GM18499 (cell line): ENCODE measurements around the gene MAP3K5.
A peak's percentile ranks its signal among the peaks of the same experiment; 100 is the strongest.
"Not testable (repeated sequence)": the region's sequence is repeated elsewhere in the genome, so short reads cannot be mapped to it uniquely, and the experiment has no call there.

Source experiments
- ATAC-seq: cut with Tn5 transposase; IDR thresholded peaks from one replicate; pipeline ENCODE4 v1.9.1; 2021; ENCODE audit warnings: moderate number of reproducible peaks; ENCODE audit not compliant: insufficient read depth, unreplicated experiment

Gene MAP3K5, protein sequence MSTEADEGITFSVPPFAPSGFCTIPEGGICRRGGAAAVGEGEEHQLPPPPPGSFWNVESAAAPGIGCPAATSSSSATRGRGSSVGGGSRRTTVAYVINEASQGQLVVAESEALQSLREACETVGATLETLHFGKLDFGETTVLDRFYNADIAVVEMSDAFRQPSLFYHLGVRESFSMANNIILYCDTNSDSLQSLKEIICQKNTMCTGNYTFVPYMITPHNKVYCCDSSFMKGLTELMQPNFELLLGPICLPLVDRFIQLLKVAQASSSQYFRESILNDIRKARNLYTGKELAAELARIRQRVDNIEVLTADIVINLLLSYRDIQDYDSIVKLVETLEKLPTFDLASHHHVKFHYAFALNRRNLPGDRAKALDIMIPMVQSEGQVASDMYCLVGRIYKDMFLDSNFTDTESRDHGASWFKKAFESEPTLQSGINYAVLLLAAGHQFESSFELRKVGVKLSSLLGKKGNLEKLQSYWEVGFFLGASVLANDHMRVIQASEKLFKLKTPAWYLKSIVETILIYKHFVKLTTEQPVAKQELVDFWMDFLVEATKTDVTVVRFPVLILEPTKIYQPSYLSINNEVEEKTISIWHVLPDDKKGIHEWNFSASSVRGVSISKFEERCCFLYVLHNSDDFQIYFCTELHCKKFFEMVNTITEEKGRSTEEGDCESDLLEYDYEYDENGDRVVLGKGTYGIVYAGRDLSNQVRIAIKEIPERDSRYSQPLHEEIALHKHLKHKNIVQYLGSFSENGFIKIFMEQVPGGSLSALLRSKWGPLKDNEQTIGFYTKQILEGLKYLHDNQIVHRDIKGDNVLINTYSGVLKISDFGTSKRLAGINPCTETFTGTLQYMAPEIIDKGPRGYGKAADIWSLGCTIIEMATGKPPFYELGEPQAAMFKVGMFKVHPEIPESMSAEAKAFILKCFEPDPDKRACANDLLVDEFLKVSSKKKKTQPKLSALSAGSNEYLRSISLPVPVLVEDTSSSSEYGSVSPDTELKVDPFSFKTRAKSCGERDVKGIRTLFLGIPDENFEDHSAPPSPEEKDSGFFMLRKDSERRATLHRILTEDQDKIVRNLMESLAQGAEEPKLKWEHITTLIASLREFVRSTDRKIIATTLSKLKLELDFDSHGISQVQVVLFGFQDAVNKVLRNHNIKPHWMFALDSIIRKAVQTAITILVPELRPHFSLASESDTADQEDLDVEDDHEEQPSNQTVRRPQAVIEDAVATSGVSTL (N-terminal part only)

DNA sequence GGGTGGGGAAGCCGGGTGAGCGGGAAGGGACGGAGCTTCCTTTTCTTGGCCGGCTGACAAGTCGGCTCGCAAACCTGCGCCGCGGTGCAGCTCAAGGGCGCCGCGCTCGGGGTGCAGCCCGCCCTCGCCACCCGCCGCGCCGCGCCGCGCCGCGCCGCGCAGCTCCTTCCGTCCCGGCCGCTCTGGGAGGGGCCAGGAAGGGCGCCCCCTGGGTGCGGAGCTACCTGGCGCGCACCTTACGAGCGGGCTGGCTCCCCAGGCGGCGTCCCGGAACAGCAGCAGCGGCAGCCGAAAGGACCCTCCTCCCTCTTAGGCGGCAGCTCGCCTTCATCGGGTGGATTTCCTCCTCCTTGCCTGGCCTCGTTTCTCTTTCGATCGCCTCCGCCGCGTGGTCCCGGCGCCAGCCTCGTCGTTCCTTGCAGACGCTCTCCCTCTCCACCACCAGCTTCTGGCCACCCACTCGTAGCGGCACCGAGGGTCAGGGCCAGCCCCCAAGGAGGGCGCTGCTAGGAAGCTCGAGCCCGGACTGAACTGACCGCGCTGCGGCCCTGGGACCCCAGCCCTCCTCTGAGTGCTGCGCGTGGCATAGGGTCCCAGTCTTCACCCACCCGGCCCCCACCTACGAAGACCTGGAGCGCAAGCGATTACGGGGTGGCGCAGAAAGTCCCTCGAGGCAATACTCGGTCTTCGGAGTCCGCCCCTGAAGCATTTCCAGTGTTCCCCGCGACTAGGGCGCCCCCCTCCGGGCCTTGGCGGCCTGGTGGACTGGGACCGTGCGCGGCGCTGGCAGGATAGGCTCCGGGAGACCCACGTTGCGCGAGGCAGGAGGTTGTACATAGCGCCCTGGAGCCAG lies at the start of gene MAP3K5:
MAP3K5 (minus strand) TSS at position 68 of the 853 bp plus-strand sequence. CDS start 320 bp downstream, outside the sequence.
- ATAC-seq, result peak; percentile 30

DNA sequence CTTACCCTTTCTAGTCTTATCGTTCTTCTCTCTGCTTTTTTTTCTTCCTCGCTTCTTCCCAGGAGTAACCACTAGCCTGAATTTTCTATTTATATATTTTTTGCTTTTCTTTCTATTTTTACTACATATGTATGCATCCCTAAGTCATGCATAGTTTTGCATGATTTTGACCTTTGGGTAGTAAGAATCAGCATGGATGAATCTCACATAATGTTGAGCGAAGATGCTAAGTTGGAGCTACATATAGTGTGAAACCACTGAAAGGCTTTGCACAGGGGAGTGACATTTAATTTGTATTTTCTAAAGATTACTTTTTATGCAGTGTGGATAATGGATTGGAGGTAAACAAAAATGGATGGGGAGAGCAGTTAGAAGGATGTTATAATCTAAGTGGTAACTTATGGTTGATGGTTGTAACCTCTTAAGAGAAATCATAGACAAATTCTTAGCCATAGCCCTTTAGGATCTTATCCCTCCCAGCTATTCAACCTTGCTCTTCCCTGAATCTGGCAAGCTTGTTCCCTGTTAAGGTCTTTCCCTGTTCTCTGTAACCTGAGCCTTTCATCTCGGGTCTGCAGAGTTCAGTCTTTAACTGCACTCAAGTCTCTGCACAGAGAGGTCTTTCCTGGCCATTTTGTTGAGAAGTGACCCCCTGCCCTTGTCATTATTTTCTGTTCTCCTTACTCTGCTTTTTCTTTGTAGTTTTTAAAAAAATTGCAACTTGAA lies 48.2 kb upstream of the MAP3K5 start:
- ATAC-seq, result no peak

DNA sequence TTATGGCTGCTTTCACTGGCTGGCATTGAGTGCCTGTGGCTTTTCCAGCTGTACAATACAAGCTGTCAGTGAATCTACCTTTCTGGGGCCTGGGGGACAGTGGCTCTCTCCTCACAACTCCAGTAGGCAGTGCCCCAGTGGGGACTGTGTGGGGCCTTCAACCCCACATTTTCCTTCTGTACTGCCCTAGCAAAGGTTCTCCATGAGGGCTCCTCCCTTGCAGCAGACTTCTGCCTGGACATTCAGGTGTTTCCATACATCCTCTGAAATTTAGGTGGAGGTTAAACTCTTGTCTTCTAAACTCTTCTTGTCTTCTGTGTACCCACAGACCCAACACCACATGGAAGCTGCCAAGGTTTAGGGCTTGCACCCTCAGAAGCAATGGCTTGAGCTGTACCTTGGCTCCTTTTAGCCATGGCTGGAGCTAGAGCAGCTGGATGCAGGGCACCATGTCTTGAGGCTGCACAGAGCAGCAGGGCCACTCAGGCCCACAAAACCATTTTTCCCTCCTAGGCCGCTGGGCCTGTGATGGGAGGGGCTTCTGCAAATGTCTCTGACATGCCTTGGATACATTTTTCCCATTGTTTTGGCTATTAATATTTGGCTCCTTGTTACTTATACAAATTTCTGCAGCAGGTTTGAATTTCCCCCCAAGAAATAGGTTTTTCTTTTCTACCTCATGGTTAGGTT lies 39.7 kb upstream of the MAP3K5 start:
- no peak for ATAC-seq

DNA sequence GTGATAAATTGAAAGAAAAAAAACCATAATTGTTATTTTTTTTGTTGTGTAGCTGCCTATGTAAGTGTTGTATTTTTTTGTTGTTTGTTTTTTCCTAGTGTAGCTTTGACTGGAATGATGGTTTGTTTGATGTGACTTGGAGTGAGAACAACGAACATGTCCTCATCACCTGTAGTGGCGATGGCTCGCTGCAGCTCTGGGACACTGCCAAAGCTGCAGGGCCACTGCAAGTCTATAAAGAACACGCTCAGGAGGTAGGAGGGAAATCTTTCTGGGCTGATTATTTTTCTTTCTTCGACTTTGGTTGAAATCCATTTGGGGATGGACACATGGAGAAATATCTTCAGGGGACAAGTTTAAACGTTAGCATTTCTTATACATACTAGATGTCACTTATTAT lies 33.9 kb upstream of the MAP3K5 start:
- ATAC-seq, result no peak

DNA sequence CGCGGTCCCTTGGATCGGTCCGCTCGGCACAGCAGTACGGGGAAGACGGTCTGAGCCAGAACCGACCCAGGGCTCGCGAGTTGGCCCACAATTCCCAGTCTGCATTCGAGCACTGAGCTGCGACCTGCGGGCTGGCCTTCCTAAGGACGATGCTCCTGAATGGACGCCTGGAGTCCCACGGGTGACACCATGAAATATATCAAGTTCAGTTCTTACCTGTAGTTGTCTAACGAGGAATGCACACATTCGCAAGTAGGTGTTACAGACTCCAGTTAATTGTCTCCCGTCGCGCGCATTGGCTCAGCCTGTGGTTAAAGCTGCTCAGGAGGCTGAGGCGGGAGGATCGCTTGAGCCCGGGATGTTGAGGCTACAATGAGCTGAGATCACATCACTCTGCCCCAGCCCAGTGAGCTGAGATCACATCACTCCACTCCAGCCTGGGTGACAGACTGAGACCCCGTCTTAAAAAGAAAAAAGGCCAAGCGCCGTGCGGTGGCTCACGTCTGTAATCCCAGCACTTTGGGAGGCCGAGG lies 30.9 kb upstream of the MAP3K5 start:
- ATAC-seq, result no peak

DNA sequence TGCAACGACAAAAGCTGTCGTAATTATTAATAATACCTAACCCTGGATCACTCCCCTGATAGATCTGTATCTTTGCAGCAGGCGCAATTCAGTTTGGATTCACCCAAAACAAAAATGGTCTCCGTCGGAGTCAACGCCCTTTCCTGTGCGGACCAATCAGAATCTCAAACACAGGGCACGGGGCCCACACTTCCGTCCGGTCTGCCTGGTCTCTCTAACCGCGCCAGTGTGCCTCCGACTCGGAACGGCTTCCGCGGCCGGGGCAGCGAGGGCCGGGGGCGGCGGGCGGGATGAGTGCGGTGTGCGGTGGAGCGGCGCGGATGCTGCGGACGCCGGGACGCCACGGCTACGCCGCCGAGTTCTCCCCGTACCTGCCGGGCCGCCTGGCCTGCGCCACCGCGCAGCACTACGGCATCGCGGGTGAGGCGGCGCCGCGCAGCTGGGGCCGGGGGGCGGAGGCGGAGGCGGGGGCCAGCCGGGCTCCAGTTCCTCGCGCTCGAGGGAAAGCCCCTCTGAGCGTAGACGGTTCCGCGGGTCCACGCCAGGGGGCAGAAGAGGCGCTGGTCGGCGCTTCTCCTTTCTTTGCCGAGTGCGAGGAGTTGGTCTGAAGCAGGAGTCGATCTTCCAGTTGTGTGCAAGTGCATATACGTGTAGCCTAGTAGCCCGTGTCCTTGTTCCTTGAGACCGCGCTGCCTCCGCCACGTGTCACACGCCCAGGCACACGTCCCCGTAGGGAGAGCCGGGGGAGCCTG lies 30.3 kb upstream of the MAP3K5 start, which contains the start of gene PEX7:
PEX7 (plus strand) TSS at position 217 of the 752 bp plus-strand sequence; CDS start at position 291, 74 bp downstream.
- peak; percentile 93 for ATAC-seq

DNA sequence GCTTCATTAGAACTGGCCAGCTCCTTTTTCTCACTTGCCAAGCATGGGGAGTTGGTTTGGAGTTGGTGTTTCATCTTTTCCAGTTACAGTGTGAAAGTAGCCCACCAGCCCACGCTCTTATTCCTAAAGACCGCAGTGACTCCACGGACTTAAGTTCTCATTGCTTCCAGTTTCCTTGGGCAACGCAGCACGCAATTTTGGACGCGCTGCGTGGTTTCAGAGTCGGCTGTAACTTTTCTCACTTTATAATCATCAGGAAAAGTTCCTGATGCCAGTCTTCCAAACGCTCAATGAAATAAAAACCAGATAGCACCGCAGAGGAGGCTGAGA lies 29.7 kb upstream of the MAP3K5 start:
- ATAC-seq, result no peak

DNA sequence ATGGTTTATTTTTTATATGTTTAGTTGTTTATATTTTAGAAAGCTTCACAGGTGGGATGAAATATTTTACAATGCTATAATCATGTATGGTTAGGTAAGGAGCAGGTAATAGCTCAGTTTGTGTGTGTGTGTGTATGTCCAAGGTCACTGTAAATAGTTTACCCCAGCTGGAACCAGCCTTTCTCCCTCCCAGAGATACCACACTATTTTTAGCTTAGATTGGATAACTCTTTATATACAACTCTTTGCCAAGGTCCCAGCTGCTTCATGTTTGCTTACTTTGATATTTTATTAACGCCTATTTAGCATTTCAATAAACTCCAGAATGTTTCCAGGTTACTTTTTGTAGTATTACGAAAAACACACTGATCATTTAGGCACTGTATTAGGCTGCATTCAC lies 28.3 kb upstream of the MAP3K5 start:
- ATAC-seq, result no peak

DNA sequence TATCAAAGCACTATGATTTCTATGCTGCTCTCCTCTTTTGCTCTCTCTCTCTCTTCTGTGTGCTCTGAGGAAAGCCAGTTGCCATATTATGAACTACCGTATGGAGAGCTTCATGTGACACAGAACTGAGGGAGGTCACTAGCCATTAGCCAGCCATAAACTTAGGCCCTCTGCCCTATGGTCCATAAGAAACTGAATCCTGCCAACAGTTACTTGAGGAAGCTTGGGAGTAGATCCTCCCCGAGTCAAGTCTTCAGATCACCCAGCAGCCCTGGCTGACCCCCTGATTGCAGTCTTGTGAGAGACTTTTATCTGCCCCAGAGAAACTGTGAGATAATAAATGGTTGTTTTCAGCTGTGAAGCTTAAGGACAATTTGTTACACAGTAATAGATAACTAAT lies 24.4 kb upstream of the MAP3K5 start:
- ATAC-seq, result no peak

DNA sequence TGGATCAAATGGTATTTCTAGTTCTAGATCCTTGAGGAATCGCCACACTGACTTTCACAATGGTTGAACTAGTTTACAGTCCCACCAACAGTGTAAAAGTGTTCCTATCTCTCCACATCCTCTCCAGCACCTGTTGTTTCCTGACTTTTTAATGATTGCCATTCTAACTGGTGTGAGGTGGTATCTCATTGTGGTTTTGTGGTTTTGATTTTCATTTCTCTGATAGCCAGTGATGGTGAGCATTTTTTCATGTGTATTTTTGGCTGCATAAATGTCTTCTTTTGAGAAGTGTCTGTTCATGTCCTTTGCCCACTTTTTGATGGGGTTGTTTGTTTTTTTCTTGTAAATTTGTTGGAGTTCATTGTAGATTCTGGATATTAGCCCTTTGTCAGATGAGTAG lies 23.3 kb upstream of the MAP3K5 start:
- ATAC-seq, result not testable (repeated sequence)

DNA sequence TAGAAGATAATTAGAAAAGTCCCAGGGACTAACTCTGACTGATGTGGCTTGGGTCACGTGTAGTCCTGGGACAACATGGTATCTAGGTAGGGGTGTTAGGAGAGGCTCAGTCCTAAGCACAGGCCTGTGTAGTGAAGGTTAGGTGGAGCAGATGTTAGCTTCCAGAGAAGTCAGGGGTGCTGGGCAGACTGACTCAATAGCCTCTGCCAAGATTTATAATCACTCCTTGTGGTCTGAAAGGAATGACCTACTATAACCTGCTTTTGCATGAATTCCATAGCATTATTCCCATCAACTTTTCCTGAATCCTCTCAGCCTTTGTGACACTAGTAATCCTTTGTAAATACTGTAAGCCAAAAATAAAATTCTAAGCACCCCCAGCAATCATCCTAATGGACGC lies 19.9 kb upstream of the MAP3K5 start:
- no peak for ATAC-seq

DNA sequence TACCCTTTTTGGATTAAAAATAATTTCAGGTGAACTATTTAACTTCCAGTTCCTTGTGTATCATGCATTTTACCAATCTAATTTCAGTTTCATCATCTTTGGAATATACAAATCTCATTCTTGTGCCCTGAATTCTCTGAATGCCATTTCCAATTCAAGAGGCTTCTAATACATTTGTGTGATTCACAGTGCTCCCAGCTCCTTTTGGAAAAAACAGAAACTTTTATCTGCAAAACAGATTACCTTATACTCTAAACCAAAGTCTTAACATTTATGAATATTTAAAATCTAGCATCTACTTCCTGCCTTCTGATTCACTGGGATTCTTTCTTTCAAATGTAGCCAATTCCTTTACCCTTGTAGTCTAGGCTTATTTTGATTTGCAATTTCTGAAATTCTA lies 19.0 kb upstream of the MAP3K5 start:
- no peak for ATAC-seq

DNA sequence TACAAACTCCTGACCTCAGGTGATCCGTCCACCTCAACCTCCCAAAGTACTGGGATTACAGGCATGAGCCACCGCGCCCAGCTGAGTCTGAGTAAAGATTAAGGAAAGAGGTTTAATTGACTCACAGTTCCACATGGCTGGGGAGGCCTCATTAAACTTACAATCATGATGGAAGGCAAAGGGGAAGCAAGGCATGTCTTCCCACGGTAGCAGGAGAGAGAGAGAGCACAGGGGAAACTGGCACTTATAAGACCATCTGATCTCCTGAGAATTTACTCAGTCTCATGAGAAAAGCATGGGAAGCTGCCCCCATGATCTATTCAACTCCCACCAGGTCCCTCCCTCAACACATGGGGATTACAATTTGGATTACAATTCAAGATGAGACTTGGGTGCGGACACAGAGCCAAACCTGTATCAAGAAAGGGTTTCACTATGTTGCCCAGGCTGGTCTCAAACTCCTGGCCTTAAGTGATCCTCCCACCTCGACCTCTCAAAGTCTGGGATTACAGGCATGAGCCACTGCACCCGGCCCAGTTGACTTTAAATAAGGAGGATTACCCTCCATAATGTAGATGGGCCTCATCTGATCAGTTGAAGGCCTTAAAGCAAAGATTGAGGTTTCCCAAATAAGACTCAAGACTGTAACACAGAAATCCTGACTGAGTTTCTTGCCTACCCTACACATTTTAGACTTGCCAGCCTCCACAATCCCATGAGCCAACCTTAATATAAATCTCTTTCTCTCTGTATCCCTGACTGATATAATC lies 17.0 kb upstream of the MAP3K5 start:
- no peak for ATAC-seq

DNA sequence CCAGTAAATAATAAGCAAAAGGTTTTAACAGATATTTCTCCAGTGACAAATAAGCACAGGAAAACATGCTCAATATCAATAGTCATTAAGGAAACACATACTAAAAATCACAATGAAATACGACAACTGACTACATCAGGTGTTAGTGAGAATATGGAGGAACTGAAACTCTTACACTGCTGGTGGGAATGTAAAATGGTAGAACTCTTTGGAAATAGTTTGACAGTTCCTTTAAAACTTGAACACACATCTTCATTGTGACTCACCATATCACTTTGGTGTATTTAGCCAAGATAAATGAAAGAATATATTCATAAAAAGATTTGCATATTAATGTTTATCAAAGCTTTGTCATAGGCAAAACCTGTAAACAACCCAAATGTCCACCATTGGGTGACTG lies 11.3 kb upstream of the MAP3K5 start:
- no peak for ATAC-seq

DNA sequence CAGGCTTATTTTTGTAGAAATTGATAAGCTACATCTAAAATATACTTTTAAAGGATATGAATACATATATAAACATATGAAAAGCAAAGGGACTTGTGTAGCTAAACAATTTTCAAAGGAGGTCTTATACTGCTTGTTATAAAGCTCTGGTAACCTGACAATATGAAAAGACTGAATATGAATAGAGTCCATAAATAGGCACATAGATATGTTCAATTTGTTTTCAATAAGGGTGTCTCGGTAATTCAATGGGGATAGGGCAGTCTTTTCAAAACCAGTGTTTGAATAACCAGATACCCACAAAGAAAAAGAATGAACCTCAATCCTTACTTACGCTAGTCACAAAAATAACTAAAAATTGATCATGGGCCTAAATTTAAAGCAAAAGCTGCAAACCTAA lies 9.3 kb upstream of the MAP3K5 start:
- no peak for ATAC-seq

DNA sequence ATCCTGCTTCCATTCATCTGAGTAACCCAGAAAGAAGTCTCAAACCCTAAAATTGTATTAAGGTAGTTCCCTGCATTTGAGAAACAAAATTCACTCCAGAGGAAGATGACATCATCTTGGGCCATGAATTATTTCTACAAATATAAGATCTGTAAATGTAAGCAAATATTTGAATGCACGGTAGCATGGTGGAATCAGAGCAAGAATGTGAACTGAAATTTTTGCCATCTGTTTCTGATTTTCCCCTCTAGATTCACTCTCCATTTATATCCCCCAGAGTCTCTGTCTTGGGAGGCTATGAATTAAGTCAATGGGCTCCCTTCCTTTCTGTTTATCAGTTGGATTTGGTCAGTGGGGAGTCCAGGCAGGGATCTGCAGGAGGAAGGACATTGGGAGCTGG lies 5.8 kb upstream of the MAP3K5 start:
- ATAC-seq, result no peak

DNA sequence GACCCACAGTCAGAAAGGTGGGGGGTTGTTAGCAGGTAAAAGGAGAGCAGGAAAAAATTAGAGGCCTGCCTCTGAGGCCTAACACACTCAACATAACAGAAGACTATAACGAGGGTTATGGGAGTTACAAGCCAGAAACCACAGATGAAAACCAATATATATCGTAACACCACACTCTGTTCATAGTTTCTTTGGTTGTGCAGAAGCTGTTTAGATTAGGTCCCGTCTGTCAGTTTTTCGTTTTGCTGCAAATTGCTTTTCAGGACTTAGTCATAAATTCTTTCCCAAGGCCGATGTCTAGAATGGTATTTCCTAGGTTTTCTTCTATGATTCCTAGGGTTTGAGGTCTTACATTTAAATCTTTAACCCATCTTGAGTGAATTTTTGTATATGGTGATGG lies 3.7 kb upstream of the MAP3K5 start:
- ATAC-seq, result no peak
